Activated CD4-positive, CD25-positive, alpha-beta regulatory T cell treated with anti-CD3 and anti-CD28 coated beads, Interleukin-2, amount 50 U/mL, for 16 hours (primary cell): ENCODE data around the gene HNRNPC.
"Not testable (repeated sequence)": the region's sequence is repeated elsewhere in the genome, so short reads cannot be mapped to it uniquely, and the experiment has no call there.

Source experiments
- DNase-seq: peaks from one replicate; pipeline ENCODE4 v3.0.0-alpha.2; 2020; ENCODE audit warnings: low read depth, low spot score

Gene HNRNPC

DNA sequence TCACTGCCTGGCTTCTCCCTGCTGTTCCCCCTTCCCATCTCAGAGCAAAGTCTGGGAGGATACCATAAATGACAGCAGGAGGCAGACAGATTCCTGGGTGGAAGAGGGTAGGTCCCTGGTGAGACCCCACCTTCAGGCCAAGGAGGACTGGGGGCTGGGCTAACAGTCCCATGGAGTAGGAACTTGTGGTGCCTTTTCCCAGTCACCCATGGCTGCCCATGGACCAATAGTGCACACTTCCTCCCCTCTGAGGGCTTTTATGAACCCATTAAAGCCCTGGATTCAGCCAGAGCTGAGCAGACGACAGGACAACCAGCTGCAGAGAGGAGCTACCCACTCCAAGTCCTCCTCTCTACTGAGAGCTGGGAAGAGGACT is 76.8 kb downstream of the HNRNPC start:
- no peak for DNase-seq

DNA sequence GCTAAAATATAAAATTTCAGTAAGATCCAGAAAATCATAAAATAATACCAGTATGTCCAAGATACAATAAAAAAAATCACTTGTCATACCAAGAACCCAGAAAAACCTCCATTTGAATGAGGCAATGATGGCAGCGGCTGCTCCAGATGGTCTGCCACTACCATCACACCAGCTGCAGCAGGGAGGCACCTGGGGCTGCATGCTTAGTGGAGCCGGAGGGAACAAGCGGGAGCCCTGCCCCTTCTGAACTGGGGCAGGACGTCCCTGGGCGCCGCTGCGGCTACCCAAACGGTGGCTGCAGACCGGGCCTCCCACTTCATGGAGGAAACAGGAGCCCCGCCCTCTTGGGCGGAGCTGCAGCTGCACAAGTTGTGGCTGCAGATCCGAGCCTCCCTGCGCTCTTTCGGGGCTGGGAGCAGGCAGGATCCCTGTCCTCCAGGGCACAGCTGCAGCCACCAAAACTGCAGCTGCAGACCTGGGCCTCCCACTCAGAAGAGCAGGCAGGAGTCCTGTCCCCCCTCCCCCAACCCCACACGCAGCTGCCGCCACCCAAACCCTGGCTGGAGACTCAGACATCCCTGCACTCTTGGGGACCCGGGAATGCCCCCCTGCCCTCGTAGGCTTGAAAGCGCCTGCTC is 77.3 kb downstream of the HNRNPC start:
- DNase-seq = peak; percentile 26

DNA sequence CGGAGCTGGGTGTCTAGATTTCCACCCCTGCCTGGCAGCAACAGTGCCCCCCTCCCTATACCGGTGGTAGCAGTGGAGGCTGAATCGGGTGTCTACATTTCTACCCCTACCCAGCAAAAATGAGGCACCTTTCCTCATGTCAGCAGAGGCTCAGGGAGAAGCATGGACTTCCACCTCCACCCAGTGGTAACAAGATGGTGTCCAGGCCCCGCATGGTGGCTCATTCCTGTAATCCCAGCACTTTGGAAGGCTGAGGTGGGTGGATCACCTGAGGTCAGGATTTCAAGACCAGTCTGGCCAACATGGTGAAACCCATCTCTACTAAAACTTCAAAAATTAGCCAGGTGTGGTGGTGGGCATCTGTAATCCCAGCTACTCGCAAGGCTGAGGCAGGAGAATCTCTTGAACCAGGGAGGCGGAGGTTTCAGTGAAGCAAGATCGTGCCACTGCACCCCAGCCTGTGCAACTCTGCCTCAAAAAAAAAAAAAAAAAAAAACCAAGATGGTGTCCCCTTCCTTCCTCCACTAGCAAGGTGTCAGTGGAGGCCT is 77.9 kb downstream of the HNRNPC start:
- no peak for DNase-seq

DNA sequence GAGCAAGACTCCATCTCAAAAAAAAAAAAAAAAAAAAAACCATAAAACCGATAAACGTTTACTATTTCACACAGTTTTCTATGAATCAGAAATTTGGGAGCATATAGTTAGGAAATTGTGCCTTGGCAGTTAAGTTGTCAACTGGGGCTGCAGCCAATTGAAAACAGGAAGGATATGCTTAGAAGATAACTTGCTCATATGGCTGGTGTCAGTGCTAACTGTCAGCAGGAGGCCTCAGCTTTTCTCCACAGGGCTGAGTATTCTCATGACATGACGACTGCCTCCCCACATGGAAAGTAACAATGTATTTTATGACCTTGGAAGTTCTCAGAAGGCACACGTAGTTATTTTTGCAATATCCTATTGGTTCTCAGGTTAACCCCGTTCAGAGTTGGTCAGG is 83.8 kb downstream of the HNRNPC start:
- DNase-seq = no peak

DNA sequence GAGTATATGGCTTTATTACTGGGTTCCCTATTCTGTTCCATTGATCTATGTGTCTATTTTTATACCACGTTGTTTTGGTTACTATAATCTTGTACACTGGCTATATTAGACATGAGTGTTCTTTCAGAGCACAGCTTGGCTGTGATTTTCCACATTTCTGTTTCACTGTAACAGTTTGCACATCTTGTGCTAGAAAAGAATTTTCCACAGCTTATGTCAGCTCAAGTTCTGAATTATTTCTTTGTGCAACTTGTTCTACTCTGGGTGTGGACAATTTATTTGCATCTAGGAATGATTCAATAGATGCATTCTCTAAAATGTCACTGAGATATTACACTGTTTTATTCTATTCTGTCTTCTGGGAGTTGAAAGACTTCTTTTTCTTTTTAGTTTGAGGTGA is 85.0 kb downstream of the HNRNPC start:
- no peak for DNase-seq

DNA sequence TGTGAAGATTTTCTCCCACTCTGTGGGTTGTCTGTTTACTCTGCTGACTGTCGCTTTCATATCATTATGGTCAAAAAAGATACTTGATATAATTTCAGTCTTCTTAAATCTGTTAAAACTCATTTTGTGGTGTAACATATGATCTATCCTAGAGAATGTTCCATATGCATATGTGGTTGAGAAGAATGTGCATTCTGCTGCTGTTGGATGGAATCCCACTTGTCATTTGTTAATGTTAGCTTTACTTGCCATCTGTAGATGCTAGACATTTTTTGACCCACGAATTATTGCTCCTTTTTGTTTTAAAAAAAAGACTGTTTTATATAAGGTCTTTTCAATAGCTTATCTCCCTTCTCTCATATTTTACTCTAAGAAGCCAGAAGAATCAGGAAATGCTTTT is 87.1 kb downstream of the HNRNPC start:
- DNase-seq = no peak

DNA sequence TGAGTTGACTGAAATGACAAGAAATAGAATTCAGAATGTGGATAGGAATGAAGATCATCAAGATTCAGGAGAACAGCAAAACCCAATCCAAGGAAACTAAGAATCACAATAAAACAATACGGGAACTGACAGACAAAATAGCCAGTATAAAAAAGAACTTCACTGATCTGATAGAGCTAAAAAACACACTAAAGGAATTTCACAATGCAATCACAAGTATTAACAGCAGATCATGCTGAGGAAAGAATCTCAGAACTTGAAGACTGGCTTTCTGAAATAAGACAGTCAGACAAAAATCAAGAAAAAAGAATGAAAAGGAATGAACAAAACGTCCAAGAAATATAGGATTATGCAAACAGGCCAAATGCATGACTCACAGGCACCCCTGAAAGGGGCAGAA is 98.1 kb downstream of the HNRNPC start:
- no peak for DNase-seq

DNA sequence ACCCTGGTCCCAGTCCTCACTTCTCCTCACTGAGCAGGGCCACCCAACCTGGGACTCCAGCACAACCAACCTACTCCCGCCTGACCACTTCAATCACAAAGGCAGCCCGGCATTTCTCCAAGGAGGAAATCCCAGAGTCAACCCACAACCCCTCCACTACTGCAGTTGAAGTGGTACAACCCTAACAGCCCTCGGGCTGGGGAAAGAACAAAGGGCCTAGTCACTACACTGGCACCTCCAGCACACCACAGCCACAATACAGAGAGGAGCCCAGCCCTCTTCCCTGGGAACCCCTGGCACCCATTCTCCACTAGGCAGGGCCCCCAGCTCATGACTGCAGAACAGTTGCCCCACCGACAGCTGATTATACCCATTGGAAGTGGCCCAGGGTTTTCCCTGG is 99.7 kb downstream of the HNRNPC start:
- no peak for DNase-seq

DNA sequence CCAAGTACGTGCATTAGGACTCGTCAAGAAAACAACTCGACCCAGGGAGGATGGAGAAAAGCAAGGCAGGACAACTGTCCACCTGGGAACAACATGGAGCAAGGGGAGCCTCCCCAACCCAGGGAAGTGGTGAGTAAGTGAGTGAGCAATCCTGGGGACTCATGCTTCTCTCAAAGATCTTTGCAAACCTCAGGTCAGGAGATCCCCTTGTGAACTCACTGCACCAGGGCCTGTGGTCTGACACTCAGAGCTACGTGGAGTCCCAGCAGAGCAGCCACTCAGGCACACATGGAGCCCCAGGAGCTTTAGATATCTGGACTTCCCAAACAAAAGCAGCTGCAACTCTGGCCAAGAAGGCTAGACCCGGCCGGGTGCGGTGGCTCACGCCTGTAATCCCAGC is 101.2 kb downstream of the HNRNPC start:
- no peak for DNase-seq

DNA sequence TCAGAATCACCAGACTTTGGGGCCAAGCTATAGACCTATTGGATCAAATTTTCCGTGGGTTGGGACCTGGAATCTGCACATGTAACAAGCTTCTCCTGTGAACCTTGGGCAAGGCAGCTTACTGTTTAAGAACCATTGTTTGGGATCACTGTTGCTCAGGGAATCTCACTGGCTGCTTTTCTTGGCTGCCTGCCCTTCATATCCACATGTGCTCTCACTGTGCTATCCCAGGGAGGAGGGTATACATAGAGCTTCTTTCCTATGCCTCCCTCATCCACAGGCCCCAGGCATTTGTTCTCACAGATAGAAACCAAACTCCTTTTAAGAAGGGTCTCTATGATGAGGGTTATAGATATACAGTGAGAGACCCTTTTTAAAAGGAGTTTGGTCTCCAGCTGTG is 103.6 kb downstream of the HNRNPC start:
- not testable (repeated sequence) for DNase-seq

DNA sequence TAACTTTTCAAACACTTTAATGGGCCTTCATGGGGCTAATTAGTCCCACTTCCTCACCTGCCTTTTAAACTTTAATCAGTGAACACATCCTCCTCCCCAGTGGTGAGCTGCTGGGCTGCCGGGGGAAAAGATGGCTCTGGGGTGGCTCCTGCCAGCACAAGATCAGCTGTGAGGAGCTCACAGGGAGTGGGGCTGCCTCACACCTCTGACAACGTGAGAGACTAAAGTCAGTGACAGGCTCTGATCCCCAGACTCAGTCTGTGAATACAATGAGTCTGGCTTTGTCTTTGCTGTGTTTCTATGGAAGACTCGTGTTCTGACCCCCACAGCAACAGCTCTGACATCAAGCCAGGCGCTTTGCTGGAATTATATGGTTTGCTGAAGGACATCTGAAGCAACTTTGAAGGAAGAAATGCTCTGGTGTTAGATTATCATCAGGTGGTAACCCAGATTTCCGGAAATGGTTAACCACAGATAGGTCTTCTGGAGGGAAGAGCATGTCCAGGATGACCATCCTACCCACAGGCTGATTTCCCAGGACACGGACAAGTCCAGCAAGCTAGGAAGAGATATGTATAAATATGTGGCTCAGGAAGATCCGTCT is 104.1 kb downstream of the HNRNPC start:
- DNase-seq = not testable (repeated sequence)

DNA sequence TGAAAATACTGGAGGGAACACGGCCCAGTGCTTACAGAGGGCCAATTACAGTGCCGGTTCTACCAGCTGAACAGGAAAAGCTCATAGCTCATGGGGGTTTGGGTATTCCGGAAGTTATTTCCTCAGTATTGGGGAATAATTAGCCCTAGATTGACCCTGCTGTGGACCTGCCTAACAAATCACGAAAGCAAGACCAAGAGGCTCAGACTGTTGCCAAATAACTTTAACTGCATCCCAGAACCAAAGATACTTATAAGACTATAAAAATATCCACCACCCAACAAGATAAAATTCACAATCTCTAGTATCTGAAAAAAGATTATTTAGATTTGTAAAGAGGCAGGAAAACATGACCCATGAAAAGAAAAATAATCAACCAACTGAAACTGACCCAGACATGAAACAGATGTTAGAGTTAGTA is 105.4 kb downstream of the HNRNPC start:
- no peak for DNase-seq

DNA sequence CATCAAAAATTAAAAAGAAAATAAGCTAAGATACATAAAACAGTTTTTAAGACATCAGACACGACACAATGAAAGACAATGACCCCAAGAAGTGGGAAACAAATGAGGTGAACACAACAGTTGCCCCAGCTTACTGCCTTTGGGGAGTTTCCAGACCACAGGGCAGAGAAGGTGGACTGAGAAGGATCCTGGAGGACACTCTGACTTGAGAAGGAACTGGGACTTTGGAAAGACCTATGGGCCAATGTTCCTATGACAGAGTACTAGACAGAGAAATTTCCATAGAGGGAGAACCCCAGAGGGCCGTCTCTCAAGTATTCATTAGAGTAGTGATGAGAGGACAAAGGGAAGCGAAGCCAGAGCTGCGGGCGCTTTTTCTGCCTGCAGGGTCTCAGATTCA is 107.2 kb downstream of the HNRNPC start:
- no peak for DNase-seq

DNA sequence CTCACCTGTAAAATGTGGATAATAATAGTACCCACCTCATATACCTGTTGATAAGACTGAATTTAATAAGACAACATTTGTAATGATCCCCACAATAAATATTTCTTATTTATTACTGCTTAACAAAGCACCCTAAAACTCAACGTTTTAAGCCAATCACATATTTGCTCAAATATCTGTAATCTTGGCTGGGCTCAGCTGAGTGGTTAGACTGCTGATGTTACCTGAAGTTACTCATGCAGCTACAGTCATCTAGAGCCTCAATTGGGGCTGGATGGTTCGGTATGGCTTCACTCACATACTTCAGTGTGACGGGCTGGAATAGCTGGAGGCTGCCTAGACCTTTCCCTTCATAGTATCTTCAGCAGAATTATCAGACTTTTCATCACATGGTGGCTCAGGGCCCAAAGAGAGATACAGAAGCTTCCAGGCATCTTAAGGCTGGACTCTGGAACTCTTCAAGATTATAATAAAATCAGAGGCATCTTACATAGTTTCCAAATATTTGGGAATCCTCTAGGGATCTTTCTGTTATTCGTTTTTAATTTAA is 109.1 kb downstream of the HNRNPC start:
- DNase-seq = no peak
